Nephron (organoid): ENCODE measurements around the gene DCTD.

ENCODE experiments used
- H3K27ac Mint-ChIP-seq, 3 experiments: 2 replicates each; pipeline ENCODE4 v1.8.0; 2020; ENCODE audit warnings: mixed read lengths in 3 of 3, mild to moderate bottlenecking in 2 of 3, moderate library complexity in 1 of 3
- H3K27me3 Mint-ChIP-seq: 2 replicates; pipeline ENCODE4 v1.8.0; 2021; ENCODE audit warnings: low read depth, mild to moderate bottlenecking, moderate library complexity, mixed read lengths
- H3K36me3 Mint-ChIP-seq: 2 replicates; pipeline ENCODE4 v1.8.0; 2020; ENCODE audit warnings: low read depth, mixed read lengths
- H3K4me1 Mint-ChIP-seq: 2 replicates; pipeline ENCODE4 v1.8.0; 2020; ENCODE audit warnings: mixed read lengths
- H3K4me3 Mint-ChIP-seq, 3 experiments: 2 replicates each; pipeline ENCODE4 v1.8.0; 2020; ENCODE audit warnings: mild to moderate bottlenecking in 3 of 3, mixed read lengths in 3 of 3, moderate library complexity in 2 of 3
- H3K9me3 Mint-ChIP-seq: 2 replicates; pipeline ENCODE4 v1.8.0; 2020; ENCODE audit warnings: mixed read lengths
- TF ChIP-seq, protein P1 (sequence below), 3 experiments: fragments of 200-600 bp; sonication (generic); IDR thresholded peaks; one replicate each; pipeline ENCODE4 v1.5.0; 2021; ENCODE audit warnings: antibody characterized with exemption in 3 of 3; ENCODE audit not compliant: unreplicated experiment in 3 of 3

Gene DCTD

DNA sequence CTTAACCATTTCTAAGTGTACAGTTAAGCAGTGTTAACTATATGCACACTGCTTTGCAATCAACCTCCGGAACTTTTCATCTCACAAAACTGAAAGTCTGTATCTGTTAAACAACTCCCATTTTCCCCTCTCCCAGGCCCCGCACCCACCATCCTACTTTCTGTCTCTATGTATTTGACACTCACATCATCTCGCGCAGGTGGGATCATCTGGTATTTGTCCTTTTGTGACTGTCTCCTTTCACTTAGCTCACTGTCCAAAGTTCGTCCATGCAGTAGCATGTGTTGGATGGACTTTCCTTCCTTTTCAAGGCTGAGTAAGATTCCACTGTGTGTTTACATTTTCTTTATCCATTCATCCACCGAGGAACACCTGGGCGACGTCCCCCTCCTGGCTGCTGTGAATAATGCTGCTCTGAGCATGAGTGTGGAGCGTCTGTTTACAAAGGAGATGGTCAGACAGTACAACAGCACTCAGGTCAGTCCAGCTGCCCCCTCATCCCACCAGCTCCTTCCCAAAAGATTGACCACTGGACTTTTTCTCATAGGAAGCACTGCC, 39.8 kb downstream of the DCTD start:
- Mint-ChIP-seq H3K4me1 (peaks cover 35% of the 10 kb centered on the region), H3K9me3 (no peaks in the 10 kb centered on the region), H3K36me3 (peaks cover 19% of the 10 kb centered on the region)

DNA sequence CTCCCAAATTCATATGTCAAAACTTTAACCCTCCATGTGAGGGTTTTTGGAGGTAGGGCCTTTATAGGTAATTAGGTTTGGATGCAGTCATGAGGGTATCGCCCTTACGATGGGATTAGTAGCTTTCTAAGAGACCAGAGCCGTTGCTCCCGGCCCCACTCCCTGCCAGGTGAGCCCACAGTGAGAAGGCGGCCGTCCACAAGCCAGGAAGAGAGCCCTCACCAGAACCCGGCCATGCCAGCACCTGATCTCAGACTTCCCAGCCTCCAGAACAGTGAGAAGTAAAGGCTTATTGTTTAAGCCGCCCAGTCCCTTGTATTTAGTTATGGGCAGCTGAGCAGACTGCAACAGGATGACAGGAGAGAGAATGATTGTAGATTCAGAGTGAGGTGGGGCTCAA, 40.8 kb downstream of the DCTD start:
- Mint-ChIP-seq H3K36me3 (peaks cover 17% of the 10 kb centered on the region), H3K4me3 (no peak overlapping the region), H3K27ac (peak overlapping the region in 1 of 3 experiments; percentile 47), H3K27me3 (peaks cover 67% of the 10 kb centered on the region), H3K4me1 (peaks cover 34% of the 10 kb centered on the region), H3K9me3 (no peaks in the 10 kb centered on the region)
- TF ChIP-seq, protein P1, sequence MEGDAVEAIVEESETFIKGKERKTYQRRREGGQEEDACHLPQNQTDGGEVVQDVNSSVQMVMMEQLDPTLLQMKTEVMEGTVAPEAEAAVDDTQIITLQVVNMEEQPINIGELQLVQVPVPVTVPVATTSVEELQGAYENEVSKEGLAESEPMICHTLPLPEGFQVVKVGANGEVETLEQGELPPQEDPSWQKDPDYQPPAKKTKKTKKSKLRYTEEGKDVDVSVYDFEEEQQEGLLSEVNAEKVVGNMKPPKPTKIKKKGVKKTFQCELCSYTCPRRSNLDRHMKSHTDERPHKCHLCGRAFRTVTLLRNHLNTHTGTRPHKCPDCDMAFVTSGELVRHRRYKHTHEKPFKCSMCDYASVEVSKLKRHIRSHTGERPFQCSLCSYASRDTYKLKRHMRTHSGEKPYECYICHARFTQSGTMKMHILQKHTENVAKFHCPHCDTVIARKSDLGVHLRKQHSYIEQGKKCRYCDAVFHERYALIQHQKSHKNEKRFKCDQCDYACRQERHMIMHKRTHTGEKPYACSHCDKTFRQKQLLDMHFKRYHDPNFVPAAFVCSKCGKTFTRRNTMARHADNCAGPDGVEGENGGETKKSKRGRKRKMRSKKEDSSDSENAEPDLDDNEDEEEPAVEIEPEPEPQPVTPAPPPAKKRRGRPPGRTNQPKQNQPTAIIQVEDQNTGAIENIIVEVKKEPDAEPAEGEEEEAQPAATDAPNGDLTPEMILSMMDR (IDR thresholded peaks at IDR 0.05; ENCODE audit: unreplicated experiment in 3 of 3), result no peak

More for the DNA sequence above, 39.8 kb downstream of the DCTD start:
- TF ChIP-seq, protein P1 (IDR thresholded peaks at IDR 0.05; ENCODE audit: unreplicated experiment in 3 of 3), result no peak
- Mint-ChIP-seq H3K4me3 (no peak overlapping the region), H3K27ac (peak overlapping the region in 1 of 3 experiments; percentile 50), H3K27me3 (peaks cover 58% of the 10 kb centered on the region)

DNA sequence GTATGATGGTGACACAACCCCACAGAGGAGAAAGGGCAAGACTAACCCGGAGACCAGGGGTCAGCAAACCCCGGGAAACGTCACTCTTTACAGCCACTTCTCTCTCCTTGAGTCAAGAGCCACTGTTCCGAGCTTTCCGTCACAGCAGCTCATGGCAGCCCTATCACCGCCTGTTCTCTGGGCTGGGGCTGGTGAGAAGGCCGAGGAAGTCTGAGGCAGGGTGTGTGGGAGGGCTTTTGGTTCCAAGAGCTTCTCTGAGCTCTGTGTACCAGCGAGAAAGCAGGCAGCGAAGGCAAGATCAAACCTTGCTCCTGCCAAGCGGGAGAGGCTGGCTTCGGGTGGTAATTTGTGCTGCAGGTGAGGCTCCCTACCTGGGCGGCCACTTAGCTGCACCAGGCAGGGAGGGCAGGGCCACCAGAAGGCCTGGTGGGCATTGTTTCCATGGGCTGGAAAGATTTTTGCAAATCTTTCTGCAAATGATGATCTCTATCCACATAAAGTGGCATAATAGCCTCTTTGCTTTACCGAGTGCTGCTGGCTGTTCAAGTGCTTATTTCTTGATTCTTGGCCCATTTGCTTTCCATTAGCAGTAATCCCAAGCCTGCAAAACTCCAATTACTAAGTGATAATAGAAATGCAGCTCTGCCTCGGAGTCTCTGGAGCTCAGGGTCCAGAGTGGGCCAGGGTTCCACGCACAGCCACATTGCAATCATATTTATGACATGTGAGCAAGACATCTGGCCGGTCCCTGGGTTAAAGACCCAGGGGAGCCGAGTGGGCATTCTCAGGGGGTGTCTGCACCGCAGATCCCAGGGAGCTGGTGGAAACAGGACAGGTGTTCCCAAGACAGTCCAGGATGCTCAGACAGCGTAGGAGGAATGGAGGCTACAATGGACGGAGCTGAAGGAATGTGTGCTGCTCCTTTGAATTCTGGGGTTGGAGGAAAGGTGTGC, 41.5 kb downstream of the DCTD start:
- Mint-ChIP-seq H3K27ac (peak overlapping the region in 1 of 3 experiments; percentile 66), H3K4me1 (peaks cover 27% of the 10 kb centered on the region), H3K4me3 (peak overlapping the region in 1 of 3 experiments; percentile 19), H3K36me3 (peaks cover 11% of the 10 kb centered on the region), H3K9me3 (no peaks in the 10 kb centered on the region), H3K27me3 (peaks cover 63% of the 10 kb centered on the region)
- TF ChIP-seq, protein P1 (IDR thresholded peaks at IDR 0.05; ENCODE audit: unreplicated experiment in 3 of 3), result no peak

DNA sequence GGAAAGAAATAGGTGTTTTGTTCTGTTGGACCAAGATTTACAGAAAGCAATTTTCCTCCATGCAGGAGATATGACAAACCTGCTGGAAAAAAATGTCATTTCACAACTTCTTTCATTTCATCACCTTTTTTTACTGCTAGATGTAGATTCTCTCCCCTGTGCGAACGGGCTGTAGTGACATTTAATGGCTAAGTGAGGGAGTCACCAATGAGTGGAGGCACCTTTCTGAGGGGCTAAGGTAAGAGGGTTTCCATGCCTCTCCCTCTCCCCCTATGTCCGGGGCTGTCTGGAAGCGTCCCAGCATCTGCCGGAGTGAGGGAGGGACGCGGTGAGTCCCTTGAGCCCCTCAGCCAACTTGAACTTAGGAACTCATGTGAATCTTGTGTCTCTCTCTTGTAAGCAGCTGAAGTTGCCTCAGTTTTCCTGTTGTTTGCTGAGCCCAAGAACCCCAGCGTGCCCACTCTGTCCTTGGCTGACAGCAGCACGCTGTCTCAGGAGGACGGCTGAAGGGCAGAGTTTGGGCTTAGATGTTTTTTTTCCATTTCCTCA, 42.3 kb downstream of the DCTD start:
- peaks cover 7% of the 10 kb centered on the region for H3K36me3 Mint-ChIP-seq
- peaks cover 66% of the 10 kb centered on the region for H3K27me3 Mint-ChIP-seq
- H3K9me3 Mint-ChIP-seq, result no peaks in the 10 kb centered on the region
- H3K4me1 Mint-ChIP-seq, result peaks cover 21% of the 10 kb centered on the region
- peak overlapping the region; percentile 14 to 49 (median 31) for H3K4me3 Mint-ChIP-seq
- peak overlapping the region in 2 of 3 experiments; percentile 23 to 66 for H3K27ac Mint-ChIP-seq
- TF ChIP-seq, protein P1 (IDR thresholded peaks at IDR 0.05; ENCODE audit: unreplicated experiment in 3 of 3), result no peak

DNA sequence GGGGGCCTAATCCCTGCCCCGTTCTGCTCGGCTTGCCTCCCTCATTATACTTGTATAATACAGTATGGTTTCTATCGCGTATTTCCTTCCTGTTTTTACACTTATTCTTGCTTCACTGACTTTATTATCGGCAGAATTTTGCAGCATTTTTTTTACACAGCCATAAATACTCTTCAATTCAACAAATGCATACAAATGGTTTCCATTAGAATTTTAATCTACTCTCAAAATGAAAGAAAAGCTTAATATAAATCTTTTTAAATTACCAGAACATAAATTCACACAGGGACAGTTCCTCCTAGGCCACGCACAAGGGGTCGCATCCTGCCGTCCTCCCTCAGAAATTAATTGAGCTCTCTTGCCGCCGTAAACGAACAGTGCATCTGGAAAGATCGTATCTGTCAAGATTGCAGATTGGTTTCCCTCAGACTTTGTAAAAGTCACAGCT, 42.9 kb downstream of the DCTD start:
- peaks cover 7% of the 10 kb centered on the region for H3K36me3 Mint-ChIP-seq
- TF ChIP-seq, protein P1 (IDR thresholded peaks at IDR 0.05; ENCODE audit: unreplicated experiment in 3 of 3), result no peak
- peak overlapping the region in 2 of 3 experiments; percentile 14 to 49 for H3K4me3 Mint-ChIP-seq
- H3K27ac Mint-ChIP-seq, result peak overlapping the region in 2 of 3 experiments; percentile 20 to 66
- peaks cover 64% of the 10 kb centered on the region for H3K27me3 Mint-ChIP-seq
- H3K9me3 Mint-ChIP-seq, result no peaks in the 10 kb centered on the region
- peaks cover 21% of the 10 kb centered on the region for H3K4me1 Mint-ChIP-seq
